Stimulated activated CD4-positive, alpha-beta T cell treated with anti-CD3 and anti-CD28 coated beads, Interleukin-12 subunit alpha, Interleukin-12 subunit beta, amount 100 ng/mL, for 48 hours (primary cell): Measurements from ENCODE around the gene LRRN2.

Experiments used
- DNase-seq, 3 donors: peaks; one replicate each; pipeline ENCODE4 v3.0.0-alpha.2; 2020; ENCODE audit warnings: low read depth in 2 of 3, low spot score in 1 of 3

The LRRN2 gene

GRCh38 chr1:204712708-204713430 is 27.3 kb upstream of the LRRN2 start:
- no peak for DNase-seq

GRCh38 chr1:204711947-204712701 is 26.6 kb upstream of the LRRN2 start:
- DNase-seq, result no peak

- DNase-seq, result no peak
These were observed 25.8 kb upstream of the LRRN2 start for GRCh38 chr1:204711103-204711946.

- no peak for DNase-seq
These were observed 24.7 kb upstream of the LRRN2 start for GRCh38 chr1:204709960-204710912.

- DNase-seq, result no peak
These were observed 23.5 kb upstream of the LRRN2 start for GRCh38 chr1:204709021-204709420.

GRCh38 chr1:204706838-204707509 is 21.4 kb upstream of the LRRN2 start:
- DNase-seq, result no peak

GRCh38 chr1:204705888-204706837 is 20.6 kb upstream of the LRRN2 start:
- no peak for DNase-seq

GRCh38 chr1:204705493-204705811 is 19.9 kb upstream of the LRRN2 start:
- DNase-seq, result no peak

- DNase-seq, result no peak
These were observed 19.4 kb upstream of the LRRN2 start for GRCh38 chr1:204704794-204705492.

GRCh38 chr1:204703826-204704612 is 18.5 kb upstream of the LRRN2 start:
- no peak for DNase-seq

GRCh38 chr1:204703268-204703664 is 17.7 kb upstream of the LRRN2 start:
- no peak for DNase-seq

GRCh38 chr1:204702552-204703267 is 17.2 kb upstream of the LRRN2 start:
- DNase-seq, result no peak

- no peak for DNase-seq
These were observed 15.7 kb upstream of the LRRN2 start for GRCh38 chr1:204701229-204701628.

GRCh38 chr1:204697893-204698292 is 12.4 kb upstream of the LRRN2 start:
- DNase-seq, result no peak

- DNase-seq, result no peak
These were observed 11.1 kb upstream of the LRRN2 start for GRCh38 chr1:204696606-204697005.

- DNase-seq, result no peak
These were observed 10.2 kb upstream of the LRRN2 start for GRCh38 chr1:204695692-204696091.

GRCh38 chr1:204694145-204694544 is 8.6 kb upstream of the LRRN2 start:
- no peak for DNase-seq
